IPS DF 19.7 (cell line): ENCODE data around the gene WDR75.

Experiments used
- DNase-seq: peaks from one replicate; pipeline ENCODE4 v3.0.0-alpha.2; 2013; ENCODE audit warnings: low read depth, low spot score

The WDR75 gene

DNA sequence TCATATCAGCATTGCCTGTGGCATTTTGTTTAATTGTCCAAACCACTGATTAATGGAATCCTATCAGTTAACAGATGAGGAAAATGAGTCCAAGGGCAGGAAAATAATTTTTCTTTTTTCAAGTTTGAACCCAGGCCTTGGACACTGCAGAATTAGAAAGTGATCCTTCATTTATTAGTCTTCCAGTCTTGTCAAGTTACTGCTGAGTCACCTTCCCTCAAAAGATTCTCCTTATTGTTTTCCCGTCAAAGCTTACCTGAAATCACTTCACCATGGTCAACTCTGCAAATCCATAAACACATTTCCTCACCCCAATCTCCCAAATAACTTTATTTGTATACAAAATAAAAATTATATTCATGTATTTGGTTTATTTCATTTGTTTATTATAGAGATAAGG is 57.9 kb downstream of the WDR75 start:
- no peak for DNase-seq

DNA sequence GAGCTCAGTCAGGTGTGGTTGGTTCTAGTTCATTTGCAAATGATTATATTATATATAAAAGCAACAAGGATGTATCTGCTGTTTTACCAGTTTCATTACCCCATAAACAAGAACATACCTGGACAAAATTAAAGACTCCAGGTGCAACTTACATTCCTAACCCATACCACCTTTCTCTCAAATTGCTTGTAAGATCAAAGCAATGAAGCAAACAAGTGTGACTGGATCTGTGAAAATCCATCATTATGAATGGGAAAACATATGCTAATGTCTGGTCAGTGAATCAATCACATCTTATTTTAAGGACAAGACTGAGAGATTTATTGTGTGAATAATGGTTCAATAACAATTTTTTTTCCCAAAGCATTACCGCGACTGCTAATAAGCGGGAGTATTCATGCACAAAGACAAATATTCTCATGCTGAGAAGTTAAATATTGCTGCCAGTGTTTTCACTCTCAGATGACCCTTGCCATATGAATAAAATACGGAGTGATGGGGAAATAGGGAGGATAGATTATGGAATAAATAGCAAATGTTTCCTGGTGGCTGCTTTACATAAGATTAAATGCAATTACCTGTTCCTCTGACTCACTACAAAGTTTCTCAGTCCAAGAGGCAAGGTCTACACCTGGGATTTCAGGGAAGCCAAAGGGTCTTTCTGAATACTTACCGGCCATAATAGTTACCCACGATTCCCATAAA is 59.3 kb downstream of the WDR75 start:
- no peak for DNase-seq

DNA sequence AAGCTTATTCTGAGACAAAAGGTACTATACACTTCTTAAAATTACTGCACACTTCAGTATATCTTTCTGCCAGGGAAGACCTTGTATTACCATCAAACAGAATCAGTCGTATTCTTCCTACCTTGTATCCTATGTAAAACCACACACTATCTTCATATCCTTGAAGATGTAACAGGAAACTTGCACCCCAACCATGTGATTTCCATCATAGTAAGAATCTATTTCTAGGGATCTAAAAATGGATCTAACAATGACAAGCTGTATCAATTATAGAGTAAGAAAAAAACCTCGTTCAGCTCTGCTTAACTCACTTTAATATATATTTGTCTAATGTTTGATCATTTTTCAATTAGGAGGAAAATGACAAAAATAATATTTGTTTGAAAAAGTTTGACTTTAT is 60.2 kb downstream of the WDR75 start:
- DNase-seq: no peak

DNA sequence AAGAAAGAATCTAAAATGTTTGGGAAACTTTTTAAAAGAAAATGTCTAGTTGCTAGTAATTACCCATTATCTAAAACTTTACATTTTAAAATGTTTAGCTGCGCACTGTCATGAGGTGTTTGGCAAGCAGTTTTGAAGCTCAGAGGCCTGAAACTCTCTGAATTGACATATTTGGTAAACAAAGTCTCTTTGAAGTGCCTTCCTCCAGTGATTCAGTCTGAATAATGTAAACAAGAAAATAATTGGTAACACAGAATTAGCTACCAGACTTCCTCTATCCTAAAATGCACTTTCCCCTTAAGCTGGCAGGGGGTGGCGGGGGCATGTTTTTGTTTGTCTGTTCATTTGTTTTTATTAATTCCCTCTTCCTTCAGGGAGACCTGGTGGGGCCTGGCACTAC is 61.4 kb downstream of the WDR75 start:
- no peak for DNase-seq

DNA sequence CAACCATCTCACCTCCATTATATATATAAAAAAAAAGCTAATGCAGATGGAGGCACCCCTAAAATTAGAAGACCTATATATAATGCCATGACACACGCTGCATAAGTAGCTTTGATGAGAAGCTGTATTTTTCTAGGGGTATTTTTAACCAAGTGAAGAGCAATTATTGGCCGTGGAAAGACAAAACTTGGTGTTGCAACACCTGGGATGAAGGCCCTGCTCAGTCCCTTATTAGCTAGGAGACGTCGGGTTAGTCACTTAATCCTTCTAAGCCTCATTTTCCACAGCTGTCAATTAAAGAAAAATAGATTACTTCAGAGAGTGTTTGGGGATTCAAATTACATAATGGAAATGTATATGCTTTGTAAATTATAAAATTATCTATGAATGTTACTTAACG is 63.0 kb downstream of the WDR75 start:
- no peak for DNase-seq

DNA sequence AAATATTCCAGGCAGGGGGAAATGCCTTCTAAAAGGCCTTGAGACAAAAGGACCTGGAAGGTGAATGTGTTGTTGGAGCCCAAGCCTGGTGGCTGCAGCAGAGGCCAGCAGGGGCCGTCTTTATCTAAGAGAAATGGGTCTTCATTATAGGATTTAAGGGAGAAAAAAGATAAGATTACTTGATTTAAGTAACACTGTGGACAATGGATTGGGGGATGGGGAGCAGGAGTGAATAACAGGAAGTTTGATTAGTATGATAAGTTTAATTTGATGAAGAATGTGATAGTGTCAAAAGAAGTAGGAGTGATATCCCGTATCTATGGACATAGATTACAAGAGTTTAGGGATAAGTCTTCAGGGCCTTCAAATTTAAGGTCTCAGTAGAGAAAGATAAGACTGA is 64.2 kb downstream of the WDR75 start:
- DNase-seq: no peak

DNA sequence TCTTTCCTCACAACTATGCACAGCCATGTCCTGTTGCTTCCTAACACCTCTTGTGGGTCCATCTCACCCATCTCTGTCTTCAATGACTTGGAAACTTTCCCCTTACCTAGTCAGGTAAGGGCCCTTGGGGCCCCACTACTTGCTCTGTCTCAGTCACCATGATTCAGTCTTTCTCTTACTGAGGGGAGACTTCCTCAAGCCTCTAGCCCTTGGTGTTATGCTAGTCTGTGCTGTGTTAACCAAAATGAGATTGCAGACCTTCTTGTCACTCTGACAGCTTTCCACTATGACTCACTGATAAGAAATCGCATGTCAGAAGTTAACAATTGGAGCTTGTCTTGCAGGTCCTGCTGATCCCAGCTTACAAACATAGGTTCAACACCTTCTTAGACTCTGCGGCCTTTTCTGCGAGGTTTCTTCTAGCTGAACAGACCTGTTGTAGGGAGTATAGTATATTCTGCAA is 65.3 kb downstream of the WDR75 start:
- DNase-seq: no peak

DNA sequence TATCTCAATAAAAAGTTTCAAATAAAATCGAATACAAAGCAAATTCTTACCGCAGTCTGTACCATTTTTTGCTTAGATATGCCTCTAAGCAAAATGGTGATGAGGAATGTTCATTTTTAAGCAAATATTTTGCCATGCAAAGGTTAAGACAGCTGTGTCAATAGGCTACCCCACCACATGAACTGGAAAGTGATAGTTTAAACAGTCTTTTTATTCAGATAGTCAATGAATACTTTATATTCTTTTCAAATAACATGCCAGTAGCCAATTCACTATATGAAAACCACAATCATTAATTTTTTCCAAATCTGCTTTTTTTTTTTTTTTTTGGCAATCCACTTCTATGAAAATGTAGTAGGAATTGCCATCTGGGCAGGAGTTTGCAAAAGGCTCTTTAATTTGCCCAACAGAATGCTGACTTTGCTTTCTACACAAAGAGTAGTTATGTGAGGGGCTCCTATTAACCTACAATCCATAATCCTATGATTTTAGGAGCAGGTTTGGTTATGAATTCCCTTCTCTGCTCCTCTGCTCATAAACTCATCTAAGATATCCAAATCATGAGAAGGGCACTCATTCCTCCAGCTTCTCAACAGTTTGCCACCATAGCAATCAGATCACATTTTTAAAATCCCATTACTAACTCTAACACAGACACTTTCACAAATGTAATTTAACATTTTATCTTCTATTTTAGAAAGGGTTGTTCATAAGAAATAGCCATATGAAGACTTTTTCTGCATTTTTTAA is 70.1 kb downstream of the WDR75 start:
- DNase-seq: no peak

DNA sequence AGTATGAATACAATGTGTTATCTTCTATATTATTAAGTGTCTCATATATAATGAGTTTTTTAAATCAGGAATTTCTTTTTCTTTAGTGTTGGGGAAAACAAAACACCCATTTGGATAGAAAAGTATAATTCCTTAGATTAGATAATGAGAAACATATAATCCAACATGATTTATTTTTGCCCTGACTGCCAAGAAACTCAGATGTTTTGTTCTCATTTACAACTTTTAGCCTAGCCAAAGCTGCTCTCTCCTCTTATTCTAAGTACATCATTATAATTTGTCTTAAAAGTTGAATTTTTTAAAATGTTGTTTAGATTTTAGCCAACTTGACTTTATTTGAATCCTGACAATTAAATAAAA is 70.7 kb downstream of the WDR75 start:
- DNase-seq: no peak

DNA sequence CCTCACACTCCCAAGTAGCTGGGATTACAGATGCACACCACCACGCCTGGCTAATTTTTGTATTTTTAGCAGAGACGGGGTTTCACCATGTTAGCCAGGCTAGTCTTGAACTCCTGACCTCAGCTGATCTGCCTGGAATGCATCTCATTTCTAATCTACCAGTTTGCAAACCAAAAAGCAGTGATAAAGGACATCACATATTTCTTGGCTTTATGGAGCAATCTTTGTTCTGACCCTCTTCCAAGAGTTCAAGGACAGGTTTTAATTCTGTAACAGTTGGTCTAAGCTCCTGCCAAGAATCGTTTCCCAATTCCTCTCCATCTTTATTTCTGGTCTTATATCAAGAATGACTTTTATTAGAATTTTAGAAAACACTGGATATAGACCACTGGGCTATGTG is 71.6 kb downstream of the WDR75 start:
- DNase-seq: no peak

DNA sequence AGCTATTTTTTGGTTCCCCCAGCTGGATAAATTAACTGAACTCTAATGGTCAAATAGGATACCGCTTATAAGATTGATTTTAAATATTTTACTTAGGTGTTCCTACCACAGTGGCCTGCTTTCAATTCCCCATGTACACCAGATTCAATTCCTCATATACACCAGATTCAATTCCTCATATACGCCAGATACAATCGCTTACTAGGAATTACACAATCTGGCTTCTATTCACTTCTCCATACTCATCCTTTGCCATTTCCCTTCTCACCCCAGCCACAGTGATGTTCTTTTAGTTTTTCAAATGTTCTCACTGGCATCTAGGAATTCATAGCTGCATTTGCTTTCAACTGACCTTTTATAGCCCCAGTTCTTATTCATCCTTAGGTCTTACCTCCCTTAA is 72.8 kb downstream of the WDR75 start:
- no peak for DNase-seq

DNA sequence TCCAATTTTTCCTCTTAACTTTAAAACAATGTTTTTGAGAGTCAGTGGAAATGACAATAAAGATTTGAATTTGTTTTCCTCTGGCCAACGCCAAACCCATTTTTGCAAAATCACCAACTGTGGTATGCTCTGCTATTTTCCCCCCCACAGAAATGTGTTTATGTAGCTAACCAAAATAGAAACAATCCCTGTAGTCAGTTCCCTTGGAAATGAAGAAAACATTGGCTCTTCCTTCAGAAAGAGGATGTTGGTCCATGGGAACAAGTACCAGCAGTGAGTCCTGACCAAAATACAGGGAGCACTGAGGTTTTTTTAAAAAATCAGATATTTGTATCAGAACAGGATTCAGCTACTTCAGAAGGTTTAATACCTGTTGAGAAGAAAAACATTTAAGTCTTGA is 74.0 kb downstream of the WDR75 start:
- DNase-seq: no peak

DNA sequence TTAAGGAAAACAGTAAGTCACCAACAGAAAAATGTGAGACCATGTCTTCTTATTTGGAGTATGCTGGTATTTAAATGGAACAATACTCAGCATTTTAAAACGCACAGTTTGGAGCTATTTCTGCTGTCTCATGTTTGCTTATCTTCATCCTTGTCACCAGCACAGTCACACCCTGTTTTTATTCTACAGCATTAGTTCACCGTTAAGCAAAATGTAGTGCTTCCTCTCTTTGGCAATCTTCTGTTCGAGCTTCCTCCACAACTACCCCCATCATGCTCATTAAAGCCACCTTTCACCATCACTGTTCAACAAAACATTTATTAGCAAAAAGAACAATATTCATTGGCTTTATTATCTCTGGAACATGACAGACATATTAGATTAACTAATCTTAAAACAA is 75.3 kb downstream of the WDR75 start:
- no peak for DNase-seq

DNA sequence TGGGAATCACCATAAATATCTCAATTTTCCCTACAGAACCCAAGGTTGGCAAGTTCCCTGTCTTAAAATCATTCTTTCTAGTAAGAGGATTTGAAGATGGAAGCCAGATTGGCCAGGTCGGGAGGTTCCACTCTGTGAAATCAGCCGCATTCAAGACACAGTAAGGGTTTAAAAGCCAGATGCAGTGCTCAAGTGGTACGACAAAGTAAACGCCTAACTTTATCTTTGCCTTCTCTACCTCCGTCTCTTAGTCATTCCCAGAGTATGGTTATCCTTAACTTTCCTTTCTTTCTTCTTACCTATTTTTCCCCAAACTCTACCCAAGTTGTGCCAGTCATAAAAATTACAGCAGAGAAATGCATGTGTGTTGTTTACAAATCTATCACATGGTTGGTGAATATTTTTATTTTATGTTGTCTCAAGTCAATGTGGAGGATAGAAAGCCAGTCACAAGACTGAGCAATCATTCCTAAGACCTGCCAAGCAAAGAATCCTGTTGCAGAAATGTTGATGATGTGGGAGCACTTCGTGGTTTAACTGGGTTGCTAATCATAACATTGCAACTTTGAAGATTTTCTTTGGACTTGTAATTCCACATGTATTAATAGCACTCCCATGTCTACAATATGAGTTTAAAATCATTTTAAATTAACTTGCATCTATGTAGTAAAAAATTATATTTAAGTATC is 76.7 kb downstream of the WDR75 start:
- DNase-seq: no peak

DNA sequence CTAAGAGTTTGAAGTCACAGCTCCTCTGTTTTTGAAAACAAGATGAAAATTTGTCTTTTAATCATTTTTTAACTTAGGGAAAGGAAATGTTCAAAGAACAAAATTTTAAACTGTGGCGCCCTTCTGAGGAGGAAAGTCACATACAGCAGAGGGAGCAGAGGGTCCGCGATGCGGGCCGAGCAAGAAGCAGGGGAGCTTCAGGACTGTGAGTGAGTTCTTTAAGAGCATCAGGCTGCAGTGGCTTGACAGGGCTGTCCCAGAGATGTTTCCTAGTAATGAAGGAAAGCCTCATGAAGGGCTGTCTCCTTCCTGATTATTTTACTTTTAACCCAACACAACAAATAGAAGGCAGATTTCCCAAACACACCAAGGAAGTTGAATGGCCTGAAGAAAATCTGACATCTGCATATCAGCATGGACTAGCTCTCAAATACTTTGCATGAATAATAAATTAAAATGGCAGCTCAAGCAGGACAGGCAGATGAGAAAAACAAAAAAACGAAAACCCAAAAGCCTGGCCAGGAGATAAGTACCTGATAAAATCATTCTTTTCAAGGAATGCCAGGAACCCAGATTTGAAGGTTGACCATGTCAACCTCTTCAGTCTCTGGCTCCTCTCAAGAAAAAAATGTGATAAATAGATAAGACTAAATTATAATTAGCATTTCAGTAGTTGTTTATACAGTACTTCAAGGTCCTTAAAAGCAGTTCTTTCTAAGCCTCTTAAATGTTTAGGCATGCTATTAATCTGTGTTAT is 78.5 kb downstream of the WDR75 start:
- no peak for DNase-seq

DNA sequence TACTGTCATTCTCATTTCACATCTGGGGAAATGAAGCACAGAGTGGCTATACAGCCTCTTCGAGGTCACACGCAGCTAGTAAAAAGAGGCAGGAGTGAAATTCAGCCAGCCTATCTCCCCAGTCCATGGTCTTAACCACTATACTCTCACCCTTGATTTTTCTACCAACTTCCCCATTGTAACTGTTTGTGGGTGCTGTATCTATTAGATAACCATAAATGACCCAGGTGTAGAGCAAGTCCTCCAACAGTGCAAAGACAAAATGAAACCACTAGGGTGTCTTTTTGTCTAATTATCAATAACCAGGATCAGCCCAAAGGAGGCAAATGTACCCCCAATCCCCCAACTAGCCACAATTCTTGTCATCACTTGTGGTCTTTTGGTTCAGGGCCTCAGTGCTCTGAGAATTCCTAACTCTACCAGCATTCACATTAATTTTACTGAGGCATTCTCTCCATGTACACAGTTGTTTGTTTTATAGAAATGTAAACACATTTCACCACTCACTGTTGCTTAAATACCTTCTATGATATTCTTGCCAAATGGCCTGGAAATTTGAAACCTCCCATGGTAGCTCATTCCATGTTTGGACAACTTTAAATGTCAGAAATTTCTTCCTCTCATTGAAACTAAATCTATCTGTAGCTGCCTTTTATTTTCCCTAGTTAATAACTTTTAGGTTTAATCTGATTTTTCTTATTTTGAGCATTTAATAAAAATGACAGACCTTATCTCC is 80.6 kb downstream of the WDR75 start:
- DNase-seq: no peak

DNA sequence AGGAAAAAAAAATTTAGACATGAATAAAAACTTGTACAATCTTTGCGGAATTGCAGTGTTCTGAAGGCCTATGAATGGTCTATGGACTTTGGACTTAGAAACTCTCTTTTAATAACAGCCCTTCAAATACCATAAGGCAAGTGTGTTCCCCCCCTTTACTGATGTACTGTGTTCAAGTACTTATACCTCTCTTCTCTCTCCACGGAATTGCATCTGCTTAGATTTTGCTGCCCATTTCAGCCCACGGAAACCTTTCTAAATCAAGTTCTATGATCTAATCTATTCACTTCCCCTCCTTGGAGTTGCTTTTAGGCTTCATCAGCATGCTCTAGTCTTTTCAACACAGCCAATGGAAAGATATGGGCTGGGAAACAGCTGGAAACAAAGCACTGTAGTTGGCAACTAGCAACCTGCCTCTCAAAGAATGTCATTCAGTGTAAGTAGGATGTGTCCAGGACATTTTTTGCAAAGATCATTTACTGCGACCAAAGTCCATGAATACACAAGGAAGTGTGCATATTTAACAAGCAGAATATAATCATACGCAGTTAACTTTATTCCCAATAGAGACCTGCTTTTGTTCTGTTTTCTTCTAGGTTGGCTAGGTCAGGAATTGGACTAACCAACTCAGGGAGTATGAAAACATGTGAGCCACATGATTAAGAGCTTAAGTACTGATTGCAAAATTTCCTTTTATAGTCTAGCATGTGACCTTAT is 81.3 kb downstream of the WDR75 start:
- DNase-seq: no peak

DNA sequence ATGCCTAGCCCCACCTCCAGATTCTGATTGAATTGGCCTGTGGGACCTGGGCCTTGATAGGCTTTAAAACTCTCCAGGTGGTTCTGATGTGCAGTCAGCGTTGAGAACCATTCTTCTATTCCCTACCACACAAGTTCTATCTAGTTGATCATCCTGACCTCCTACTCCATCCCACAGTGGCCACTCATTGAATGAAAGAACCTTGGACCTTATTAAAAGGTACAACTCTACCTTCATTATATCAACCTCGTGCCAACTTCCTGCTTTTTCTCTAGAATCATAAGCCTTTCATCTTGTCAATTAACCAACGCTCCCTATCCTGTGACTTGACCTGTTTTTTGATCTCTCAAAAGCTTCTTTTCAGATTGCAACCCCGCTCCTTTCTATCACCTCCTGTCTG is 83.5 kb downstream of the WDR75 start:
- no peak for DNase-seq
